HG03558 (cell line): Measurements from ENCODE around the gene SMIM10L1.

Experiments
- ATAC-seq: cut with Tn5 transposase; IDR thresholded peaks from one replicate; pipeline ENCODE4 v1.9.1; 2021; ENCODE audit warnings: moderate number of reproducible peaks; ENCODE audit not compliant: unreplicated experiment; ENCODE audit errors: extremely low read depth

SMIM10L1 gene

GRCh38 chr12:11171145-11171968 lies at the start of gene SMIM10L1:
TSS of gene SMIM10L1 (plus strand) at chr12:11171194. CDS start at chr12:11171357, 163 bp downstream.
- peak; percentile 84 for ATAC-seq

- ATAC-seq = no peak
These were observed 40.6 kb upstream of the SMIM10L1 start for GRCh38 chr12:11130382-11130781.

GRCh38 chr12:11130999-11131398 lies 40.0 kb upstream of the SMIM10L1 start:
- ATAC-seq = no peak

GRCh38 chr12:11133162-11133561 lies 37.8 kb upstream of the SMIM10L1 start:
- no peak for ATAC-seq

GRCh38 chr12:11133816-11134215 lies 37.2 kb upstream of the SMIM10L1 start:
- no peak for ATAC-seq

GRCh38 chr12:11134305-11134704 lies 36.7 kb upstream of the SMIM10L1 start, which contains the start of gene TAS2R30:
TSS of gene TAS2R30 (minus strand) at chr12:11134644. CDS start at chr12:11134244, 400 bp downstream.
- no peak for ATAC-seq

- ATAC-seq = no peak
These were observed 34.9 kb upstream of the SMIM10L1 start for GRCh38 chr12:11136075-11136474.

GRCh38 chr12:11143352-11143751 lies 27.6 kb upstream of the SMIM10L1 start:
- no peak for ATAC-seq

- no peak for ATAC-seq
These were observed 26.7 kb upstream of the SMIM10L1 start for GRCh38 chr12:11144297-11144696.

GRCh38 chr12:11147420-11147819 lies 23.6 kb upstream of the SMIM10L1 start:
- ATAC-seq = no peak

GRCh38 chr12:11150832-11151231 lies 20.2 kb upstream of the SMIM10L1 start:
- no peak for ATAC-seq

GRCh38 chr12:11152725-11153124 lies 18.3 kb upstream of the SMIM10L1 start:
- no peak for ATAC-seq

- no peak for ATAC-seq
These were observed 16.5 kb upstream of the SMIM10L1 start for GRCh38 chr12:11154400-11154925.

GRCh38 chr12:11158885-11159444 lies 12.0 kb upstream of the SMIM10L1 start:
- no peak for ATAC-seq

- ATAC-seq = no peak
These were observed 8.5 kb upstream of the SMIM10L1 start for GRCh38 chr12:11162502-11162901.

- ATAC-seq = no peak
These were observed 6.6 kb upstream of the SMIM10L1 start for GRCh38 chr12:11164384-11164783.

- no peak for ATAC-seq
These were observed 4.7 kb upstream of the SMIM10L1 start for GRCh38 chr12:11166300-11166699.

- no peak for ATAC-seq
These were observed 217 bp upstream of the SMIM10L1 start for GRCh38 chr12:11170810-11171144.

- no peak for ATAC-seq
These were observed 1.1 kb downstream of the SMIM10L1 start for GRCh38 chr12:11171969-11172675.

GRCh38 chr12:11174022-11174421 lies 3.0 kb downstream of the SMIM10L1 start:
- ATAC-seq = no peak

GRCh38 chr12:11178250-11178649 lies 7.3 kb downstream of the SMIM10L1 start:
- ATAC-seq = no peak
